ENCODE measurements around the gene ARHGEF17.

ARHGEF17 gene

GRCh38 chr11:73333640-73334383 lies 25.7 kb downstream of the ARHGEF17 start:
- no peak for DNase-seq

GRCh38 chr11:73334384-73335203 lies 26.5 kb downstream of the ARHGEF17 start:
- peak; percentile 92 for DNase-seq

- peak; percentile 86 for DNase-seq
These were observed 27.3 kb downstream of the ARHGEF17 start for GRCh38 chr11:73335204-73335923.

GRCh38 chr11:73337846-73338245 lies 29.8 kb downstream of the ARHGEF17 start:
- peak; percentile 57 for DNase-seq

- no peak for DNase-seq
These were observed 30.2 kb downstream of the ARHGEF17 start for GRCh38 chr11:73338279-73338678.

- no peak for DNase-seq
These were observed 32.1 kb downstream of the ARHGEF17 start for GRCh38 chr11:73340164-73340563.

- DNase-seq = no peak
These were observed 34.6 kb downstream of the ARHGEF17 start for GRCh38 chr11:73342633-73343032.

GRCh38 chr11:73343076-73343873 lies 35.2 kb downstream of the ARHGEF17 start:
- DNase-seq = no peak

GRCh38 chr11:73344191-73344607 lies 36.1 kb downstream of the ARHGEF17 start:
- DNase-seq = no peak

GRCh38 chr11:73345481-73346160 lies 37.5 kb downstream of the ARHGEF17 start:
- no peak for DNase-seq

- DNase-seq = no peak
These were observed 38.3 kb downstream of the ARHGEF17 start for GRCh38 chr11:73346186-73346935.

- no peak for DNase-seq
These were observed 39.0 kb downstream of the ARHGEF17 start for GRCh38 chr11:73347067-73347466.

- DNase-seq = no peak
These were observed 40.8 kb downstream of the ARHGEF17 start for GRCh38 chr11:73348838-73349237.

- DNase-seq = no peak
These were observed 41.6 kb downstream of the ARHGEF17 start for GRCh38 chr11:73349633-73350032.

- DNase-seq = peak; percentile 63
These were observed 43.0 kb downstream of the ARHGEF17 start for GRCh38 chr11:73350908-73351636.

- no peak for DNase-seq
These were observed 45.3 kb downstream of the ARHGEF17 start for GRCh38 chr11:73353422-73353821.

- no peak for DNase-seq
These were observed 47.0 kb downstream of the ARHGEF17 start for GRCh38 chr11:73355109-73355508.

- no peak for DNase-seq
These were observed 49.1 kb downstream of the ARHGEF17 start for GRCh38 chr11:73356979-73357860.

- no peak for DNase-seq
These were observed 50.0 kb downstream of the ARHGEF17 start for GRCh38 chr11:73358071-73358470.

All from fibroblast of skin of back (primary cell).